Muscle of back (tissue), 13 donors: ENCODE measurements around the gene MLANA. TPM values are rescaled to one million over a fixed set of nuclear protein-coding genes. Genes with fewer than 3 reads are reported as not detected.

Experiments
- DNase-seq, 3 donors: peaks; one replicate each; pipeline versions ENCODE4 v3.0.0 to v3.0.0-alpha.2; 2013
- long read RNA-seq, 9 donors: transcript quantifications; one replicate each; lab custom pipeline, GENCODE V29; 2026
- polyA plus RNA-seq, 10 donors: library from polyadenylated mRNA; unstranded; fragments of 120-200 nt; gene quantifications; one replicate each; pipeline ENCODE4 v1.2.1, GENCODE V29; 2013; ENCODE audit not compliant: insufficient read length in 10 of 10

The MLANA gene, protein sequence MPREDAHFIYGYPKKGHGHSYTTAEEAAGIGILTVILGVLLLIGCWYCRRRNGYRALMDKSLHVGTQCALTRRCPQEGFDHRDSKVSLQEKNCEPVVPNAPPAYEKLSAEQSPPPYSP
- 10 to 100 TPM in 1 of 10 donors, 1 to 10 TPM in 3, under 1 TPM in 6; 0.23 to 11.0 (median 0.89) TPM for polyA plus RNA-seq
- long read RNA-seq, donor 1: 0 reads
- long read RNA-seq, donor 2: 0 reads
- long read RNA-seq, donor 3: 0 reads
- long read RNA-seq, donor 4: 0 reads
- long read RNA-seq, donor 5: 0 reads
- long read RNA-seq, donor 6, partial matches to known transcripts: 97 of 97 reads
- long read RNA-seq, donor 6, other reads (novel, unspliced or antisense): 0 of 97 reads
- long read RNA-seq, donor 7: 0 reads
- long read RNA-seq, donor 8, partial matches to known transcripts: 0 of 4 reads
- long read RNA-seq, donor 8, other reads (novel, unspliced or antisense): 0 of 4 reads
- long read RNA-seq, donor 9: 0 reads

DNA sequence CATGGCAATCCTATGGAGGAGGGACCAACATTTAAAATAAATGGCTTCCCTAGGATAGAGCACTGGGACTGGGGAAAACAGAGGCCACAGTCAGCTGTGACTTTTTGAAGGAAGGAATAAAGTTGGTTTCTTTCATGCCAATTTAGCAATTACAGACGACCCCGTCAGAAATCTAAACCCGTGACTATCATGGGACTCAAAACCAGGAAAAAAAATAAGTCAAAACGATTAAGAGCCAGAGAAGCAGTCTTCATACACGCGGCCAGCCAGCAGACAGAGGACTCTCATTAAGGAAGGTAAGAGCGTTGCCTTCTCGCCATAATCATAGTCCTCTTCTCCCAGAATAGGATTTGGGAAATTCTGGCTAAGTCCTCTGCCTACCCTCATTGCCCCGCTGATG lies at the start of gene MLANA:
Gene MLANA, plus strand, starts transcription at position 249 of the 400 bp plus-strand sequence. CDS start 1,586 bp downstream, outside the sequence.
- no peak for DNase-seq

DNA sequence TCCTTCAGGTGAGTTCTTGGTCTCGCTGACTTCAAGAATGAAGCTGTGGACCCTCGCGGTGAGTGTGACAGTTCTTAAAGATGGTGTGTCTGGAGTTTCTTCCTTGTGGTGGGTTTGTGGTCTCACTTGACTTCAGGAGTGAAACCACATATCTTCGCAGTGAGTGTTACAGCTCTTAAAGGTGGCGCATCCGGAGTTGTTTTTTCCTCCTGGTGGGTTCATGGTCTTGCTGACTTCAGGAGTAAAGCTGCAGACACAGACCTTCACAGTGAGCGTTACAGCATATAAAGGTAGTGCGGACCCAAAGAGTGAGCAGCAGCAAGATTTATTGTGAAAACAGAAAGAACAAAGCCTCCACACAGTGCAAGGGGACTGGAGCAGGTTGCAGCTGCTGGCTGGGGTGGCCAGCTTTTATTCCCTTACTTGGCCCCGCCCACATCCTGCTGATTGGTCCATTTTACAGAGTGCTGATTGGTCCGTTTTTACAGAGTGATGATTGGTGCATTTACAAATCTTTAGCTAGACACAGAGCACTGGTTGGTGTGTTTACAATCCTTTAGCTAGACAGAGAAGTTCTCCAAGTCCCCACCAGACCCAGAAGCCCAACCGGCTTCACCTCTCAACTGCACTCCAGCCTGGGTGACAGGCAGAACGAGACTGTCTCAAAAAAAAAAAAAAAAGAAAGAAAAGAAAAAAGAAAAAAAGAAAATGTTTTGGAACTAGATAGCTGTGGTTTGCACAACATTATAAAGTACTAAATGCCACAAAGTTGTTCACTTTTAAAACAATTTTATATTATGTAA lies 48.7 kb upstream of the MLANA start:
- no peak for DNase-seq

DNA sequence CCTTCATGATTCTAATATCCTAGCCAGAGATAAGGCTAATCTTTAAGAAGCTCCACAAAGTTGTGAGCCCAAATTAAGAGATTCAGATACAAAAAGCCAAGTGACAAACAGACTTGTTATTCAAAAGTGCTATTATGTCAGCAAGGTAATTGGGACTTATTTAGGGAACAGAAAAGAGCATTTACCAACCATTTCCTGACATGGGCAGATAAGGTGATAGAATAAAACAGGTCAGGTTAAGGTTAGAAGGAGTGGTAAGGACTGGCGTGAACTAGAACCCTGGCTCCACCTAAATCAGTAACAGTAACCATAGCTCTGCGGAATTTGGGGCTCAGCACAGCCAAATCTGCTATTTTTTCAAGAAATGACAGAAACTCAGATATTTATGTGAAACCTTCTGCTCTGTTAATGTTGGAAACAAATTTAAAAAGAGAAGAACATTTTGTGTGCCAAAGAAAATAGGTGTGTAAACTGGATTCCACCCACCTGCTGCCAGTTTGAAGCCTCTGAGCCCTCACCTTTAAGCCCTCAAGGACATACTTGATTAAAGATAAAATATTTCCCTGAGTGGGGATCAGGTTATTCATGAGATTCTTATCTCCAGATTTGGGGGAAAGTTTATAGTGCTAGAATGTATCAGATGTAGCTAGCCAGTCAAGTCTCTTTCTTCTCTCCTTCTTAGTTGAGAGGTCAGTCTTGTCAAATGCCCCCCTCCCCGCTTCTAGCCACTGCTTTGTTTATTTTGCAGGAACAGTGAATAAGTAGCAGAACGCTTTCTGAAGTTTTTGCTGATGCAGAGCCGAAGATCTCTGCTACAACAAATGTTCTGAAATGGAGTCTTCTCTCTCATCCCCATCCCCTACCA lies 47.5 kb upstream of the MLANA start:
- DNase-seq: no peak

DNA sequence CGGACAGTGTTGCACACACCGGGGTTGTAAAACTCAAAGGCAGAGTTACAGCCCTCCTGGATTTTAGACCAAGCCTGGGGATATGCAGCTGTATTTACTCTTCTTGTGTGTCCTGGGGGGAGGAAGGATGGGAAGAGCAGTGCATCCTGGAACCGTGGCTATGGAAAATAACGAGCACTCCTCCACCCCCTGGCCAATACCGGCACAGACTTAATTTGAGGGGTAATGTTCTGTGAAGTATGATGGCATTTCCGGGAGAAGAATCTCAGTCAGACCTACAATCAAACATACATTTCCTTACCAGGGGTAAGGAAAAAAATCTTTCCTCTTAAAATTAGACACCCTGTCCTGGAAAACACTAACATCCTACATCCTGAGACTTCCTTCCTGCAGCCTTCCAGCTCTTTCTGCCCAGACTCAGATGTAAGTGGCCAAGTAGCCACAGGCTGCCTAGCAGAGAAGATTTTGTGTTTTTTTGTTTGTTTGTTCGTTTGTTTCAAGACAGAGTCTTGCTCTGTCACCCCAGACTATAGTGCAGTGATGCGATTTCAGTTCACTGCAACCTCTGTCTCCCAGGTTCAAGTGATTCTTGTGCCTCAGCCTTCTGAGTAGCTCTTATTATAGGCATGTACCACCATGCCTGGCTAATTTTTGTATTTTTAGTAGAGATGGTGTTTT lies 46.8 kb upstream of the MLANA start:
- DNase-seq: peak in 2 of 3 donors; percentile 43 to 60

DNA sequence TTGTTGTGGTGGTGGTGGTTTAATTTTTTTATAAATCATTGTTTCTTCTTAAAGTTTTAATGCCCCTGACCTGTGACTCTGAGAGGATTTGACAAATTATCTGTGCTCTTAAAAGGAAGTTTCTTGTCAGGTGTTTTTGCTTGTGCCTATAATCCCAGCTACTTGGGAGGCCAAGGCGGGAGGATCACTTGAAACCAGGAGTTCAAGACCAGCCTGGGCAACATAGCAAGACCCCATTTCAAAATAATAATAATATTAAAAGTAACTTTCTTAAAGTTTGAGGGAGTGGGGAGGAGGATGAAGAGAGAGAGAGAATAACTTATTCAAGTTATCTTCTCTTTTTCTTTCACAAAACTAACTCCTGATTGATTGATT lies 45.5 kb upstream of the MLANA start:
- DNase-seq: no peak

DNA sequence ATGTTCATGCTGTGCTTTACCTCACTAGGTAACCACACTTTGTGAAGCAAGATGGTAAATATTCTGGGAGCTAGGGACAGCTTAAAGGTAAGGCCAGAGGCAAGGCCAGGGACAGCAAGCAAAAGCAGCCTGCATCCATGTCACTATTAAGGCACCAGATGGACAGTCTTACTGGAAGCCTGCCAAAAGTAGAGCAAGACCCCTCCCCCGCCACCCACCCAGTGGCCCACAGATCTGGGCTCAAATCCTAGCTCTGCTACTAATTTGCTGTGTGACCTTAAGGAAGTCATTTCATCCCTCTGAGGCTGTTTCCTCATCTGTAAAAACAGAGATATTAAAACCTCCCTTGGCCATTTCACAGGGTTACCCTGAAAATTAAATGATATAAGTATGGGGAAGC lies 44.6 kb upstream of the MLANA start:
- DNase-seq: no peak

DNA sequence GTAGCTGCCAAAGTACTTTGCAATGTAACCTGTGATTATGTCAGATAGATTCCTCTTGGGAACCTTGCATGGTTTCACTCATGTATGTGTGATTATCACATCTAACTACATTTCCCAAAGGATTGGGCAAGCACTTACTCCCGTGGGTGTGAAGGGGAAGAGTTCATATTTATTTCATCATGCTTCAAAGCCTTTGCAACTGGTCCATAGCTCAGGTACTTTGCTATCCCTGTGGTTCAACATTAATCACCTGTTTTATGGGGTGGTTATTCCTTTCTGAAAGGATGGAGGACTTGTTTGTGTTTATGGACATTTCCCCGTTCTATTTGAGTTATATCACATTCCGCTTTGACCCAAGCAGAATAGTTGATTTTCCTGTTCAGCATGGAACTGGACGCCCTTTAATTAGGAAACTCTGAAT lies 44.2 kb upstream of the MLANA start:
- DNase-seq: no peak

DNA sequence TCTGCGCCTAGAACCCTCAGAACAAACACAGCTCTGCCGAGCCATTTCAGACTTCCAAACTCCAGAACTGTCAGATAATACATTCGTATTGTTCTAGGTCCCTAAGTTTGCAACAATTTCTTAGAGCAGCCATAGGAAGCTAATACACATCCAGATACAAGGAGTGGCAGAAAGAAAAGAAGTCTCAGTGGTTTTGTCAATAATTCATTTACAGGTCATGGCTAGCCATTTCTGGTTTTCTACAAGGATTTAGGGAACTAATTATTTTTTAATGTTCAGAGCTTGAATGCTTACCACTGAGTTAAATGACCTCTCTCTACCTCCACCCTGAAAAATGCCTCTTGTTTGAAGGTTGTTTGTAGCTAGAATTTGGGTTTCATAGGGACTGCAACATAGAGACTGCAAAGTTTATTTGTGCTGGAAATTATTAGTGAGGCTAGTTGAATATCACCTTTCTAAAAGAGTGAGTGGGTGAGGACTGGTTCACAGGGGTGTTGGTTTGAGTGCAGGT lies 42.3 kb upstream of the MLANA start:
- DNase-seq: no peak

DNA sequence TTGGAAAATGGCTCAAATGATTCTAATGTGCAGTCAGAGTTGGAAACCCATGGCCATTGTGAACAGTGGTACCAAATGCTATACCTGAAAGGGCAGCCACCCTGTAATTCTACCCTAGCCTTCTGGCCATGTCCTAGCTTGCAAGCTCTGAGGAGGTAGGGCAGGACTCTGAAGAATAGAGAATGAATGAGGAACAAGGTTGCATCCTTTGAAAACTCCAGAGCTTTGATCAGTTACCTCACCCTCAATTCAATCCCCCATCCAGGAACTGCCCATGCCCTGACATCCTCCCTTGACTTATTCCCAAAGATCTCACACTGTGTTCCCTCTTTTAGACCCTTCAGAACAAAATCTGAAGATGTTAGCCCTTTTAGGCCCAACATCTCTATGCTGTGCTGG lies 40.0 kb upstream of the MLANA start:
- no peak for DNase-seq

DNA sequence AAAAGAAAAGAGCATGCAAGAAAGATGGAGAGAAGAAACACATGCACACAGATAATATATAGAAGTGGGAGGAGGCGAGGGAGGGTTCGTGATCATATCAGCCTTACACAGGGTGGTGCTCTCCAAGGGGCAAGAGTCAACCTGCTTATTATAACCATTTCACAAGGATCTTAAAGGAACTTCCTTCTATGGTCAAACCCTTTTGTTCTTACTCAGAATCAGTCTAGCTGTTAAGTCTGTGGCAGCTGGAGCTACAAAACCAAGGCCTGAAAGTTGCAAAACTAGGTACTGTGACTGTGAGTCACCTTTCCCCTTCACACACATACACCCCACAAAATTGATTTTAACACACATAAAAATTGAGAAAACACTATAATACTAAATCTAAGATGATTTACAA lies 39.2 kb upstream of the MLANA start:
- no peak for DNase-seq

DNA sequence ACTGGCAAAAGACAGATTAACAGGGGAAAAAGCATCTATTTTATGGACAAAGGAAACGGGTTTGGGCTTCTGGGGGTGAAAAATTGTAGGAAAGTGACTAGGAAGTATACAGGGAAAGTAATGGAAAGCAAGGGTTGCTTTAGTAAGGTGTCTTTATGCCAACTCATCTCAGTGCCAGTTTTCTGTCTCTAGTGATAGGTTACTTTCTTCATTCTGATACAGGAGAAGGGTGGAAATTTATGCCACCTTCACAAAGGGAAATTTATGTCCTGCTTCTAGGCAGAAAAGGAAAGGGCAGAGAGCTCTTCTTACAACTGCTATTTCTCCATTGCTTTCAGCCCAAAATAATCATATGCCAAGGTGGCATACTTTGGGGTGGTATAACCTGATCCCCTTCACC lies 37.7 kb upstream of the MLANA start:
- no peak for DNase-seq

DNA sequence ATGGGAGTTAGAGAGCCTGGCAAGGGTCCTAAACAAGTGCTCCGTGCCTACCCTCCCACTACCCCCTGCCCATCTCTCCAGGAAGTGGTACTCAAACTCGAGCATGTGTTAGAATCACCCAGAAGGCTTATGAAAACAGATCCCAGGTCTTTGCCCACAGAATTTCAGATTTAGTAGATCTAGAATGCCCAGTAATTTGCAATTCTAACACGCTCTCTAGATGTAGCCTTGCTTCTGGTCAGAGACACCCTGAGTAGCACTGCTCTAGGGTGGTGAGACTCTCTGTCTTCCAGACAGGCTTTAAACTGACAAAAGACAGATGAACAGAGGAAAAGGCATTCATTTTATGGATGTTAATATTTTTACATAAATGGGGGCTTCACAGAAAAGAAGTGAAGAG lies 37.1 kb upstream of the MLANA start:
- DNase-seq: no peak

DNA sequence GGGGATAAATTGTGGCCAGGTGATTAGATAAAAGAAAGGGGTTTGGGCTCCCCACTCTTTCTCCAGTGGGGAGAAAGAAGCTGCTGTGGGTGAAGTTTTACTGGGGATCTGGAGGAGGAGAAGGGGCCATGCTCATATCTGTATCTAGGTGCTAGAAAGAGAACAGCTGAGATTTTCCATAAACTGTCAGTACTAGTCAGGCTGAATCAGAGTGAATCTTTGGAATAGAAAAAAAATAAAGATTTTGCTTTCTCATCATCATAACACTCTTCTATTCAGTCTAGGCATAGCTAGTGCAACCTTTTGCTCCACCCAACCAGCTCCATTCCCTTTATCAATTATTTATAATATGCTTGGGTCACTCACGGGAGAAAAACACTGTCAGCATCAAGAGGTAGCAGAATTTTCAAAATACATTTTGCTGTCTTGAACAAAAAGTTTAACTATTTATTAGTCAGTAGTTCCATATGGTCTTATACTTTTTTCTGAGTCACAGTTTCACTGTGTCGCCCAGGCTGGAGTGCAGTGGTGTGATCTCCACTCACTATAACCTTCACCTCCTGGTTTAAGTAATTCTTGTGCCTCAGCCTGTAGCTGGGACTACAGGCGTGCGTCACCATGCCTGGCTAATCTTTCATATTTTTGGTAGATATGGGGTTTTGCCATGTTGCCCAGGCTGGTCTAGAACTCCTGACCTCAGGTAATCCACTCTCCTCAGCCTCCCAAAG lies 36.5 kb upstream of the MLANA start:
- DNase-seq: no peak

DNA sequence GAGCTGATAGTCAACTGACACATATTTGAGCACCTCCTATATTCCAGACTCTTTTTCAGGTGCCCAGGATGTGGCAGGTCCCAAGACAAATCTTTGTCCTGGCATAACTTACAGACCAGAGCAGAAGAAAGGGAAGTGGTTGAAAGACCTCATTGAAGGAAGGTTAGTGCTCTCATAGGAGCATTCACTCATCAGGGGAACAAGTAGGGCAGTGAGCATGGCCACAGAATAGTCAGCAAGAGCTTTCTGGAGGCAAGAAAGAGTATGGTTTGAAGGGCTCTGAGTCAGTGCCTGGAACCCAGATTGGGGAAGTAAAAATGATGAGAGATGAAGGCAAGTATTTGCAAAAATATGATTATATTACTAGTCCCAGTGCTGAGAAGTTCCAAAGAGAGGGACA lies 32.8 kb upstream of the MLANA start:
- no peak for DNase-seq

DNA sequence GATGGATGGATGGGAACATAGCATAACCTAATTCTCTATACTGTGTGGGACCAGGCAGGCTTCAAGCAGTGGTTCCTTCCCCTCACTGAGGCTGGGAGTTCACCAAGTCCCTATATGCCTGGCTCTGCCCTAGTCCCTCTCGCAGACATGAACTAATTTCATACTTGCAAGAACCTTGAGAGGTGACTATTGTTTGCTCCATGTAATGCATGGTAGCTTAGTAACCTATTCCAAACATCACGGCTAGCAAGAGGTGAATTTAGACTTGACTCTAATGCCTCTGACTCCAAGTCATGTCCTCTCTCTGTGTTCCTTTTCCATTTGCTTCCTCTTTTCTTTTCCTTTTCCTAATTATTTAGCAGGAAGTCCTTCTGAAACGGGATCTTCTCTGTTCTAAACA lies 31.9 kb upstream of the MLANA start:
- DNase-seq: no peak

DNA sequence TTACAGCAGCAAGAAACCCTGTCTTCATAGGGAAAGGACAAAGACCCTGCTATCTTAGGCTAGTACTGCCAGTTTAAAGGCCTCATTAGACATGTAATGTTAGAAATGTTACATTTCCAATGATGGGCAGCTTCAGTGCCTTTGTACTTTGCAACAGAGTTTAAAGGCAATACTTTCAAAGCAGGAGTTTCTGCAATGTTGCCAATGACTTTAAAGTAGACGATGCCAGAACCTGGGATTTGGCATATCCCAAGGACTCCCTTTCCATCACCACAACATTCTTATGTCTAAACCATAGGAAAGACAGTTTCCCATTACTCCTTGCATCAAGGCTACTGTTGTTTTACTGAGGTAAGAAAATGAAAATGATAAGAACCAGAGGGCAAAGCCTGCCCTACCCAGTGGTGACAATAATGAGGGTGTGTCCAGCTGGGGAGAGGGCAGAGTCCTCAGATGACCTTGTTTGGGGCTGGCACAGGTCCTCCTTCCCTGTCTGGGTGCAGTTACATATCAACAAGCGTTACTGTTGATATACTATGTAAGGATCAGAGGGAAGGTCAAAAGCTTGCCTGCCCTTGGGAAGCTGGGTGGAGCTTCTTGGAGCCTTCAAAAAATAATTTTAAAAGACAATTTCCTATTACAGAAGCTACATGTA lies 27.5 kb upstream of the MLANA start:
- no peak for DNase-seq

DNA sequence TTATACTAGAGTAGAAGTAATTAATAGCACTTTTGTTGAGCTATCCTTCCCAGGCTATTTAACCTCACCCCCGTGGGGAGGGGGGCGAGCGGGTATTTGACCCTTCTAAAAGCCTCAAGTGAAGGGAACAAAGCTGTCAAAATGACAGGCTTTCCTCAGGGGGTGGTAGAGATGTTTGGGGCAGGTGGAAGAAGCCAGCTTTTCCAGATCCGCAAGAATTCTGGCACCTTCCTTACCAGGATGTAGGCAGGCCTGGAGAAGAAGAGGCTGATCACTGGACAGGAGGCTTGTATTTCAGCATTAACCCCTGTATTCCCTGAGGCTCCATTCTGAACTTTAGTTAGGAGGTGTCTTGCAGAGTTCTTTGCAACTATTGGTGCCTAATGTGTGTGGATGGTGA lies 26.2 kb upstream of the MLANA start:
- no peak for DNase-seq

DNA sequence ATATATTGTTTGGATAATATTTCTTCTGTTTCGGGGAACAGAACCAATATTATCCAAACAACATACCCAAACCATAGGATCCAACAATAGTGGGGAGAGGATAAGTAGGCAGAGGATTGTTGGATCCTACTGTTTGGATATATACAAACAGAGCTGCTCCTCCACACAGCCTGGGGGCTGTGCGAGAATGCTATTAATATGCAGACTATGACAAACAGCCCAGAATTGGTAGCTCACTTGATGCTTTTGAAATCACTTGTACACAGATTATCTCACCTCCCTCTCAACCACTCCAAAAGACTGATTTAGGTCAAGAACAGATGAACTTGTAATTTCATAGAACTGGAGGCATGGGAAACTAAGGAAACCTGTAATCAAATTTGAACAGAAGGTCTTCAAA lies 24.4 kb upstream of the MLANA start:
- no peak for DNase-seq

DNA sequence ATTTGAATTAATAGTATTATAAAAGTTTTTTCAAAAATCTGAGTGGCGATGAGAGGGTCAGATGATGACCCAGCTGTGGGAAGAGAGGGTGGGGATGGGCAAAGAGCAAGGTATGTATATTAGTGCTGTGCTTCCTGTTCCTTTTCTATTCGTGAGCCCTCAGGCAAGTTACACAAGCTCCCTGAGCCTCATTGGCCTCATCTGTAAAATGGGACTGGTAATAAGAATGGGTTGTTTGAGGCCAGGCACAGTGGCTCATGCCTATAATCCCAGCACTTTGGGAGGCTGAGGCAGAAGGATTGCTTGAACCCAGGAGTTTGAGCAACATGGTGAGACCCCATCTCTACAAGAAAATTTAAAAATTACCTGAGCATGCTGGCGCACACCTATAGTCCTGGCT lies 24.0 kb upstream of the MLANA start:
- DNase-seq: no peak

DNA sequence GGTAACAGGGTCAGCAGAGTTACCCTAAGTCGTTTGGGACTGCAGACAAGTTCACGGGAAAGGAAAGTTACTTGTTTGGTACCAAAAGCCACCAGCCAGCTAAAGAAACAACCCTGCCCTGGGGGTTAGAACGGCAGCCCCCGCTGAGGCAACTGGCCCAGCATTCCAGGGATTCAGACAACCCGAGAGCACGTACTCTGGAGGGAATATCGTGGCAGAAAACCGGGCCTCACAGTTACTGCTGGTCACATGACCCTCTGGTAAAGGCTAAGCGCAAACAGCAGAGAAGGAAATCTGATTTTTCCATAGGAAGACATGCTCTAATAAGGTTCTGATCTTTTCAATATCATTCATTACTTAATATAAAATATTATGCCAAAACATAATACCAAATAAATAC lies 22.5 kb upstream of the MLANA start:
- no peak for DNase-seq
